CD4-positive, alpha-beta memory T cell (primary cell): ENCODE measurements around the gene AFMID. TPM values are rescaled to one million over a fixed set of nuclear protein-coding genes. Genes with fewer than 3 reads are reported as not detected.
A peak's percentile ranks its signal among the peaks of the same experiment; 100 is the strongest.

Experiments used
- CTCF ChIA-PET: fragments of 350-600 bp; sonication (Branson Sonifier 250); formaldehyde crosslinking; loops from one replicate; lab custom pipeline; 2021; ENCODE audit warnings: inconsistent platforms; ENCODE audit not compliant: partially characterized antibody; lab: Charles Lee
- POLR2A ChIA-PET: fragments of 350-600 bp; sonication (Branson Sonifier 250); formaldehyde crosslinking; loops from one replicate; lab custom pipeline; 2021; ENCODE audit not compliant: partially characterized antibody; lab: Charles Lee
- DNase-seq, 5 donors: peaks; one replicate each; pipeline versions ENCODE4 v3.0.0 to v3.0.0-alpha.2; 2020 to 2022; ENCODE audit warnings: mixed read lengths in 1 of 5
- H3K27ac ChIP-seq: one replicate; pipeline ENCODE4 v1.7.0; 2013; ENCODE audit warnings: low read depth, low read length
- H3K27me3 ChIP-seq: 2 replicates; pipeline ENCODE4 v1.7.0; 2013; ENCODE audit warnings: mild to moderate bottlenecking, low read length, moderate library complexity; ENCODE audit not compliant: insufficient read depth
- H3K36me3 ChIP-seq: 2 replicates; pipeline ENCODE4 v1.7.0; 2013; ENCODE audit warnings: mild to moderate bottlenecking, low read length, moderate library complexity; ENCODE audit not compliant: insufficient read depth
- H3K4me1 ChIP-seq: 2 replicates; pipeline ENCODE4 v1.7.0; 2013; ENCODE audit warnings: mild to moderate bottlenecking, low read length, moderate library complexity; ENCODE audit not compliant: insufficient read depth
- H3K4me3 ChIP-seq, 2 donors: one replicate each; pipeline ENCODE4 v1.7.0; 2013; ENCODE audit warnings: low read length in 2 of 2, mild to moderate bottlenecking in 1 of 2
- H3K9me3 ChIP-seq, 2 donors: one replicate each; pipeline ENCODE4 v1.7.0; 2013; ENCODE audit warnings: low read length in 2 of 2, control low read depth in 1 of 2; ENCODE audit not compliant: control insufficient read depth in 1 of 2
- H3K27ac Mint-ChIP-seq, 7 donors: one replicate each; pipeline ENCODE4 v1.8.0; 2020 to 2021; ENCODE audit warnings: mixed read lengths in 7 of 7, mild to moderate bottlenecking in 6 of 7, inconsistent platforms in 3 of 7, moderate library complexity in 3 of 7
- H3K27me3 Mint-ChIP-seq, 2 donors: one replicate each; pipeline ENCODE4 v1.8.0; 2020 to 2021; ENCODE audit warnings: mixed read lengths in 2 of 2
- H3K36me3 Mint-ChIP-seq, 2 donors: one replicate each; pipeline ENCODE4 v1.8.0; 2020 to 2021; ENCODE audit warnings: mixed read lengths in 2 of 2, inconsistent platforms in 1 of 2, mild to moderate bottlenecking in 1 of 2
- H3K4me1 Mint-ChIP-seq, 4 donors: one replicate each; pipeline ENCODE4 v1.8.0; 2020 to 2021; ENCODE audit warnings: mixed read lengths in 4 of 4, mild to moderate bottlenecking in 1 of 4
- H3K4me3 Mint-ChIP-seq, 8 donors: one replicate each; pipeline ENCODE4 v1.8.0; 2020 to 2021; ENCODE audit warnings: mixed read lengths in 8 of 8, mild to moderate bottlenecking in 7 of 8, moderate library complexity in 6 of 8, inconsistent platforms in 3 of 8
- H3K9me3 Mint-ChIP-seq, 8 donors: one replicate each; pipeline ENCODE4 v1.8.0; 2020 to 2021; ENCODE audit warnings: mixed read lengths in 8 of 8, mild to moderate bottlenecking in 5 of 8, inconsistent platforms in 3 of 8, moderate library complexity in 1 of 8
- intact Hi-C: fragments of 100-400 bp; cut with micrococcal nuclease; formaldehyde crosslinking; loops from one replicate; pipeline ENCODE4 v1.15.1; 2023
- polyA plus RNA-seq, 2 donors: library from polyadenylated mRNA; unstranded; fragments of 300-500 nt; fragmentation: Illumina TruSeq; gene quantifications; one replicate each; pipeline ENCODE4 v1.2.3, GENCODE V29; 2021
- total RNA-seq, 2 experiments: library from RNA; stranded (reverse); gene quantifications; one replicate each; pipeline ENCODE4 v1.2.3, GENCODE V29; 2021

The AFMID gene
- total and polyA plus RNA-seq, 4 experiments from 2014 or later: 2.2 to 3.8 (median 3.6) TPM; not detected in 1

DNA sequence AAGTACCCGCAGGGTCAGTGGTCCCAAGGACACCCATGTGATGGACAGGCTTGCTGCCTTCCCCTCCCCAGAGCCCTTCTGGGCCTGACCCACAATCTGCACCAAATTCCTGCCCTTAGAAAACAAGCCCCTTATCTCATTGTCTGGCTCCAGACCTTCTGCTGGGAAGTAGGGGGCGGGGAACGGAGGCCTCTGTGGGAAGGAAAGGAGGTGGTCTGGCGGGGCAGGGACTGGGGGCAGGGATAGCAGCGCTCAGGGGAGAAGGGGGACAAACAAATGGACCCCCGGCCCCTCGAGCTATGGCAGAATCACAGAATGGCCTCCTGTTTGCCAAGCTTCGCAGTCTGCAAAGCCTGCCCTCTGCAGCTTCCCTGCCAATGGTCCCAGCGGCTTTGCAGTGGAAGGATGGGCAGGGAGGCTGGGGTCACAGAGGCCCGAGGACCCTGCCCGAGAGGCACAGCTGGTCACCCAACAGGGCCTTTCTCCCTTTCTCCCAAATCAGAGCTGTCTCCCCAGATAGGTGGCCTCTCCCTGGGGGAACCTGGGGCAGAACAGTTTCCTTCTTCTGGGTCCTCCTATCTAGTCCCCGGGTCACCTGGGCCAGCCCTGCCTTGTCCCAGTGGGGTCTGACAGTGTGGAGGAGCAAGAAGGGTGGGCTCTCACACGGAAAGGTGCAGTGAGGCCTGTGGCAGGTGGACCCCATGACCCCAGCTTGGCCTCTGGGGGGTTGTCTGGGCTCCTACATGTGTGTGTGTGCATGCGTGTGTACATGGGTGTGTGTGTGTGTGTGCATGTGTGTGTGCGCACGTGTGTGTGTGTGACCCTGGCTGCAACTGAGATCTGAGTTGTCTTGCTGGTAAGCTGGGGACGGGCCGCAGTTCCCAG is 69.8 kb downstream of the AFMID start:
- Histone ChIP-seq H3K4me3 (no peak overlapping the region), H3K36me3 (no peaks in the 10 kb centered on the region), H3K27ac (peak overlapping the region; percentile 11), H3K27me3 (no peaks in the 10 kb centered on the region), H3K9me3 (no peaks in the 10 kb centered on the region), H3K4me1 (peaks cover 88% of the 10 kb centered on the region)
- peak overlapping the region; percentile 59 to 92 (median 87) for H3K27ac Mint-ChIP-seq
- ChIA-PET CTCF (interaction anchor here (1.3 kb wide), 1 partner anchor 8 kb away, joined by 3 read pairs; no protein-coding TSS in a partner anchor), POLR2A (interaction anchor here (1.3 to 1.8 kb wide), 2 partner anchors 99 to 127 kb away, joined by 4 to 5 read pairs; no protein-coding TSS in a partner anchor)
- peaks cover 32 to 80% (median 59%) of the 10 kb centered on the region in 4 donors for H3K4me1 Mint-ChIP-seq
- H3K9me3 Mint-ChIP-seq: peaks cover 0 to 3% (median 0%) of the 10 kb centered on the region in 8 donors
- H3K36me3 Mint-ChIP-seq: no peaks in the 10 kb centered on the region
- H3K27me3 Mint-ChIP-seq: peaks cover 0 to 1% of the 10 kb centered on the region in 2 donors
- DNase-seq: no peak
- H3K4me3 Mint-ChIP-seq: peak overlapping the region in 2 of 8 donors; percentile 25 to 80
- intact Hi-C loops: no loop called here

Other genes with a start within 250 kb of the AFMID start
- 100 to 1,000 TPM; 105 to 112 TPM for gene TNRC6C, start 228.7 kb upstream of the AFMID start, total RNA-seq
- gene TNRC6C, start 228.7 kb upstream of the AFMID start, polyA plus RNA-seq: 1 to 10 TPM; 1.3 to 9.4 TPM
- gene TMC6, start 58.6 kb upstream of the AFMID start, total RNA-seq: 100 to 1,000 TPM; 697 to 702 TPM
- 100 to 1,000 TPM; 258 to 300 TPM for gene TMC6, start 58.6 kb upstream of the AFMID start, polyA plus RNA-seq
- 100 to 1,000 TPM; 424 to 430 TPM for gene TMC8, start 56.6 kb upstream of the AFMID start, total RNA-seq
- gene TMC8, start 56.6 kb upstream of the AFMID start, polyA plus RNA-seq: 100 to 1,000 TPM in 1 of 2 donors, 10 to 100 TPM in 1; 77.7 to 172 TPM
- not detected for gene C17orf99, start 41.0 kb upstream of the AFMID start, total RNA-seq
- gene C17orf99, start 41.0 kb upstream of the AFMID start, polyA plus RNA-seq: not detected
- gene SYNGR2, start 18.8 kb upstream of the AFMID start, total RNA-seq: 10 to 100 TPM; 60.3 to 61.6 TPM
- 100 to 1,000 TPM; 144 to 234 TPM for gene SYNGR2, start 18.8 kb upstream of the AFMID start, polyA plus RNA-seq
- gene TK1, start 310 bp upstream of the AFMID start, total RNA-seq: under 1 TPM in 1 of 2 experiments, not detected in 1; 0.55 TPM
- gene TK1, start 310 bp upstream of the AFMID start, polyA plus RNA-seq: 1 to 10 TPM in 1 of 2 donors, under 1 TPM in 1; 0.88 to 1.4 TPM
- gene BIRC5, start 26.9 kb downstream of the AFMID start, total RNA-seq: under 1 TPM in 1 of 2 experiments, not detected in 1; 0.32 TPM
- gene BIRC5, start 26.9 kb downstream of the AFMID start, polyA plus RNA-seq: under 1 TPM in 1 of 2 donors, not detected in 1; 0.18 TPM
- gene TMEM235, start 44.3 kb downstream of the AFMID start, total RNA-seq: not detected
- not detected for gene TMEM235, start 44.3 kb downstream of the AFMID start, polyA plus RNA-seq
- gene SOCS3, start 172.7 kb downstream of the AFMID start, total RNA-seq: 1 to 10 TPM; 7.5 to 8.4 TPM
- gene SOCS3, start 172.7 kb downstream of the AFMID start, polyA plus RNA-seq: 100 to 1,000 TPM in 1 of 2 donors, 10 to 100 TPM in 1; 60.8 to 220 TPM
- gene PGS1, start 191.3 kb downstream of the AFMID start, total RNA-seq: 10 to 100 TPM; 84.4 to 84.8 TPM
- 10 to 100 TPM; 33.9 to 36.6 TPM for gene PGS1, start 191.3 kb downstream of the AFMID start, polyA plus RNA-seq